Chondrocyte (in vitro differentiated cells): ENCODE results near the gene TMPRSS6. TPM values are rescaled to one million over a fixed set of nuclear protein-coding genes. Genes with fewer than 3 reads are reported as not detected.

Experiments
- DNase-seq: peaks from one replicate; pipeline ENCODE4 v3.0.0; 2021; ENCODE audit warnings: mixed read lengths, low spot score
- H3K27ac Mint-ChIP-seq: one replicate; pipeline ENCODE4 v1.8.0; 2021; ENCODE audit warnings: mild to moderate bottlenecking, moderate library complexity, mixed read lengths; ENCODE audit not compliant: unreplicated experiment
- H3K27me3 Mint-ChIP-seq: 2 replicates; pipeline ENCODE4 v1.8.0; 2021; ENCODE audit warnings: low read depth, mixed read lengths
- H3K36me3 Mint-ChIP-seq: 2 replicates; pipeline ENCODE4 v1.8.0; 2021; ENCODE audit warnings: low read depth, mixed read lengths
- H3K4me1 Mint-ChIP-seq: 2 replicates; pipeline ENCODE4 v1.8.0; 2021; ENCODE audit warnings: low read depth, mild to moderate bottlenecking, mixed read lengths
- H3K4me3 Mint-ChIP-seq: one replicate; pipeline ENCODE4 v1.8.0; 2021; ENCODE audit warnings: mild to moderate bottlenecking, moderate library complexity, mixed read lengths; ENCODE audit not compliant: unreplicated experiment
- H3K9me3 Mint-ChIP-seq: 2 replicates; pipeline ENCODE4 v1.8.0; 2021; ENCODE audit warnings: low read depth, mixed read lengths
- total RNA-seq: library from RNA; stranded (reverse); gene quantifications from 3 replicates; pipeline ENCODE4 v1.2.1, GENCODE V29; 2021
- TF ChIP-seq, protein P1 (sequence below): fragments of 200-600 bp; sonication (generic); IDR thresholded peaks from 2 replicates; pipeline ENCODE4 v1.5.0; 2021; ENCODE audit warnings: antibody characterized with exemption, mild to moderate bottlenecking, moderate library complexity

The TMPRSS6 gene
- total RNA-seq, 1 donor from 2014 or later, result not detected

DNA sequence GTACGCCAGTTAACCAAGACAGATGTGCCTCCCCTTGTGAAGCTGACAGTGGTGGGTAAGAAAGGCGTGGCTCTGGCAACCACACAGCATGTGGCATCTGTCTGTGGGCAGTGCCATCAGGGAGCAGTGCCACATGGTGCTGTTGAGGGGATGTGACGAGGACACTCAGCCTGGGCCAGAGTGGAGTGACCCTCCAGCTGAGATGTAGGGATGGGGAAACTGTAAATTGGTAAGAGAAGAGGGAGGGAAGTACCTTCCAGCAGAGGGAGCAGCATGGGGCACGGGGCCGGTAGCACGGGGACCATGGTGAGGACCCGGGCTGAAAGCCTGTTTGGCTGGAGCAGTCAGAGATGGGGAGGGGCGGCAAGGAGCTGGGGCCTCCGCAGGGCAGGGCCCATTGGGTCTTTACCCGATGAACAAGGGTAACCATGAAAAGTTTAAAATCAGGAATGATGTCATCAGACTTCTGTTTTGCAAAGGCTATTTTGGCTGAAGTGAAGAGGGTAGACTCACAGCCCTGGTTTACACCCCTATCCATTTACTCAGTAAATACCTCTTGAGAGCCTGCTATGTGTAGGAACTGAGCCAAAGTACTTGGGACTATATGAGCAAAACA, 10.4 kb downstream of the TMPRSS6 start:
- Mint-ChIP-seq H3K4me1 (no peaks in the 10 kb centered on the region), H3K27ac (no peak overlapping the region), H3K9me3 (no peaks in the 10 kb centered on the region), H3K4me3 (no peak overlapping the region), H3K36me3 (peaks cover 2% of the 10 kb centered on the region), H3K27me3 (peaks cover 57% of the 10 kb centered on the region)
- TF ChIP-seq, protein P1, sequence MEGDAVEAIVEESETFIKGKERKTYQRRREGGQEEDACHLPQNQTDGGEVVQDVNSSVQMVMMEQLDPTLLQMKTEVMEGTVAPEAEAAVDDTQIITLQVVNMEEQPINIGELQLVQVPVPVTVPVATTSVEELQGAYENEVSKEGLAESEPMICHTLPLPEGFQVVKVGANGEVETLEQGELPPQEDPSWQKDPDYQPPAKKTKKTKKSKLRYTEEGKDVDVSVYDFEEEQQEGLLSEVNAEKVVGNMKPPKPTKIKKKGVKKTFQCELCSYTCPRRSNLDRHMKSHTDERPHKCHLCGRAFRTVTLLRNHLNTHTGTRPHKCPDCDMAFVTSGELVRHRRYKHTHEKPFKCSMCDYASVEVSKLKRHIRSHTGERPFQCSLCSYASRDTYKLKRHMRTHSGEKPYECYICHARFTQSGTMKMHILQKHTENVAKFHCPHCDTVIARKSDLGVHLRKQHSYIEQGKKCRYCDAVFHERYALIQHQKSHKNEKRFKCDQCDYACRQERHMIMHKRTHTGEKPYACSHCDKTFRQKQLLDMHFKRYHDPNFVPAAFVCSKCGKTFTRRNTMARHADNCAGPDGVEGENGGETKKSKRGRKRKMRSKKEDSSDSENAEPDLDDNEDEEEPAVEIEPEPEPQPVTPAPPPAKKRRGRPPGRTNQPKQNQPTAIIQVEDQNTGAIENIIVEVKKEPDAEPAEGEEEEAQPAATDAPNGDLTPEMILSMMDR, result peak; percentile 36
- no peak for DNase-seq

DNA sequence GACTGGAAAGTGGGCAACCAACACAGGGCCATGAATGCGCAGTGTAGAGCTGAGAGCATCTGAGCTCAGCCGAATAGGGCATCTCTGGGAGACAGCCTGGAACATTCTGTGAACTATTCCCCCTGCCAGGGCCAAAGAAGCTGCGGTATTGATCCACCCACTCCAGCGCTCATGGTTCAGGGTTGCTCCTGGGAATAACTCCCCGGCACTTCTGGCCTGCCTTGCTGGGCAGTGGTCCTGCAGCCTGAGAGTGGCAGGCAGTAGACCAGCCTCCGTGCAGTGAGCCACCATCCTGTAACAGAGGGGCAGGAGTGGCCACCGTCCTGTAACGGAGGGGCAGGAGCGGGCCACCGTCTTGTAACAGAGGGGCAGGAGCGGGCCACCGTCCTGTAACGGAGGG, 12.2 kb downstream of the TMPRSS6 start:
- DNase-seq, result no peak
- no peaks in the 10 kb centered on the region for H3K4me1 Mint-ChIP-seq
- H3K9me3 Mint-ChIP-seq, result no peaks in the 10 kb centered on the region
- TF ChIP-seq, protein P1, result no peak
- no peak overlapping the region for H3K27ac Mint-ChIP-seq
- H3K27me3 Mint-ChIP-seq, result peaks cover 53% of the 10 kb centered on the region
- H3K4me3 Mint-ChIP-seq, result no peak overlapping the region
- H3K36me3 Mint-ChIP-seq, result peaks cover 5% of the 10 kb centered on the region

DNA sequence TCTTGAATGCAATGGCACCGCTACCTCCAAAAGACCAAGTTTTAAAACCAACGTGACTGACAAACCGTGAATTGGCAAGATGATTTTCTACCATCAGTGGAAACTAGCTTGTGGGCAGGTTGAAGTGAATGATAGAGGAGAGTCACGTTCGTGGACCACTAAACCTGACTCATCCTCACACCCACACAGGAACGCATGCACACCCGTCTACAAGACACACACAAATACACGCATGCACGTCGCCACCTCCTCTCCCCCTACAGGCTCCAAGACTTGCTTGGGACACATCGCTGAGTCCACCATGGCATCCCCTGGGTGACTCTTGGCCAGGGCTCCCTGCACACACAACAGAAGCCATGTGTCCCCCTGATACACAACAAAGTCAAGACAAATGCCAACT, 14.4 kb downstream of the TMPRSS6 start:
- peaks cover 5% of the 10 kb centered on the region for H3K36me3 Mint-ChIP-seq
- H3K9me3 Mint-ChIP-seq, result no peaks in the 10 kb centered on the region
- no peak overlapping the region for H3K4me3 Mint-ChIP-seq
- peaks cover 60% of the 10 kb centered on the region for H3K27me3 Mint-ChIP-seq
- no peaks in the 10 kb centered on the region for H3K4me1 Mint-ChIP-seq
- TF ChIP-seq, protein P1, result no peak
- no peak overlapping the region for H3K27ac Mint-ChIP-seq
- DNase-seq, result no peak

DNA sequence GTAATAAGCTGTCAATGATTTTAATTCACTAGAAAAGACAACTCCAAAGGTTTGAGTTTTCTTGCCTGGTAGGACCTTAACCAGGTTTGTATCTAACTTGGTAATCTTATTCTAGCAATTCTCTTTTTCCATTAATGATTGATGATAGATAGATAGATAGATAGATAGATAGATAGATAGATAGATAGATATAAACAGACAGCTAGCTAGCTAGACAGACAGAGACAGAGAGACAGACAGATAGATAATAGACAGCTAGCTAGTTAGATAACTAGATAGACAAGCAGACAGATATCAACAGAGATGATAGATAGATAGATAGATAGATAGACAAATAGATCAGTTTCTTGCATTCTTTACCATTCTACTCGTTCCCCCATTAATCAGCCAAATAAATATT, 15.3 kb downstream of the TMPRSS6 start:
- Mint-ChIP-seq H3K36me3 (peaks cover 5% of the 10 kb centered on the region), H3K4me1 (no peaks in the 10 kb centered on the region), H3K9me3 (no peaks in the 10 kb centered on the region), H3K27ac (no peak overlapping the region), H3K4me3 (no peak overlapping the region), H3K27me3 (peaks cover 59% of the 10 kb centered on the region)
- TF ChIP-seq, protein P1, result no peak
- DNase-seq, result no peak

DNA sequence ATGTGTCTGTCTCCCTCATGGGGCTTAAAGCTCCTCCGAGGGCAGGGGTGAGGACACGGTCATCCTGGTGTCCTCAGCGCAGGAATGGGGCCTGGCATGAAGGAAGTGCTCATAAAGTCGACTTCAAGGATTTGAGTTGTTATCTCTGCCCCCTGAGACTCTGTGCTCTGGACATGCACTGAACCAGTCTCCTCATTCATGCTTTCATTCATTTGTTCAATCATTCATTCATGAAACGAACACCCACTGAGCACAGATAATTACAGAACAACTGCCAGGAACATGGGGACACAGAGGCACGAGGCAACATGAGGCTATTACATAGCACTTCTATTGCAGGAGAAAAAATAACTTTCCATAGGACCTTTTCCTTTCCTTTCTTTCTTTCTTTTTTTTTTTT, 16.5 kb downstream of the TMPRSS6 start:
- H3K27me3 Mint-ChIP-seq, result peaks cover 56% of the 10 kb centered on the region
- TF ChIP-seq, protein P1, result no peak
- no peak overlapping the region for H3K27ac Mint-ChIP-seq
- H3K36me3 Mint-ChIP-seq, result peaks cover 5% of the 10 kb centered on the region
- H3K9me3 Mint-ChIP-seq, result no peaks in the 10 kb centered on the region
- H3K4me3 Mint-ChIP-seq, result no peak overlapping the region
- peaks cover 2% of the 10 kb centered on the region for H3K4me1 Mint-ChIP-seq
- DNase-seq, result no peak
